ENCODE measurements around the gene SRBD1.

DNA sequence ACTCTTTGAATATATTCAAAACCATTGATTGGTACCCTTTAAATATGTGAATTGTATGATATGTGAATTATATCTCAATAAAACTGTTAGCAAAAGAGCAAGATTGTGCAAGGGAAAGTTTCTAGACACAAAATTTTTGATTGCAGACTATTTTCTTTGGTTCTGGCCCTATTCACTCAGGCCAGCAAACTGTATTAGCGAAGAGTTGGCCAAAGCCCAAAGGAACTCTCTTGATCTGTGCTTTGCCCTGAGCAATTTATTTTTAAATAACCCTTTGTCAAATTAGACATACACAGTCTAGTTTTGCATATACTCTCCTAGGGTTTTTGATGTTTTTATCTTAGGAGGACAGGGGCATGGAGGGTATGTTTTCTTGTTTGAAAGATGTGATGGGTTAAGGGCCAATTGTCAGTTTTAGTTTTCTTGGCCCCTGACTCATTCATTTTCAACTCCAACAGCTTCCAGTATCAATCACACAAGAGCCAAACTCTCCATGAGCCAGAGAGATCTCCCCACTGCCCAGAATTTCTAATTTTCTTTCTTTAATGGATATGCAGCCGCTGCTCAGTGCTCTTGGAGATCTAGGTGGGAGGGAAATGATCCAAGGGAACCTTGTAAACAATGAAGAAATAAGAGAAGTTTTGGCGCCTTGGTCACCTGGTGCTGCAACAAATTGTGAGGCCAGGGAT, 231.5 kb downstream of the SRBD1 start:
- TF ChIP-seq CTCF (IDR thresholded peaks at IDR 0.05; ENCODE audit: low read length): no peak
- TF ChIP-seq EZH2 (optimal IDR thresholded peaks at IDR 0.05; ENCODE audit: low read depth, low read length): no peak
- no peak for TF ChIP-seq EZH2phosphoT487 (IDR thresholded peaks at IDR 0.05; ENCODE audit: low read length)

Measured in MM.1S (cell line).